ENCODE results near the gene PFKFB1.

PFKFB1 gene

GRCh38 chrX:54921427-54922021 lies 72.5 kb downstream of the PFKFB1 start:
- DNase-seq, result no peak

- no peak for DNase-seq
Measured at GRCh38 chrX:54920610-54921426, 73.2 kb downstream of the PFKFB1 start, which contains the start of gene TRO. Gene TRO, plus strand, starts transcription at chrX:54920824. Its CDS starts 1,423 bp downstream, at chrX:54922247.

- DNase-seq, result no peak
Measured at GRCh38 chrX:54909941-54910340, 84.0 kb downstream of the PFKFB1 start.

- no peak for DNase-seq
Measured at GRCh38 chrX:54894159-54894558, 99.8 kb downstream of the PFKFB1 start.

- DNase-seq, result no peak
Measured at GRCh38 chrX:54891573-54891972, 102.4 kb downstream of the PFKFB1 start.

GRCh38 chrX:54885740-54886139 lies 108.2 kb downstream of the PFKFB1 start:
- no peak for DNase-seq
